HEK293T (cell line): ENCODE data around the gene HOXB5.

Experiments
- ARNT ChIP-seq: fragments of 450-650 bp; IDR thresholded peaks from 2 replicates; pipeline ENCODE4 v1.6.1; 2017; ENCODE audit warnings: mild to moderate bottlenecking
- BHLHE40 ChIP-seq: fragments of 450-650 bp; IDR thresholded peaks from 2 replicates; pipeline ENCODE4 v1.6.1; 2016; ENCODE audit warnings: mild to moderate bottlenecking, moderate library complexity, borderline replicate concordance
- CTBP1 ChIP-seq: fragments of 450-650 bp; IDR thresholded peaks from 2 replicates; pipeline ENCODE4 v1.6.1; 2016; ENCODE audit warnings: borderline replicate concordance
- ELF4 ChIP-seq: fragments of 450-650 bp; IDR thresholded peaks from 2 replicates; pipeline ENCODE4 v1.6.1; 2017; ENCODE audit warnings: antibody characterized with exemption
- FOXA1 ChIP-seq: fragments of 450-650 bp; IDR thresholded peaks from 2 replicates; pipeline ENCODE4 v1.6.1; 2016; ENCODE audit warnings: mild to moderate bottlenecking
- FOXK2 ChIP-seq: fragments of 450-650 bp; IDR thresholded peaks from 2 replicates; pipeline ENCODE4 v1.6.1; 2016; ENCODE audit warnings: mild to moderate bottlenecking
- FOXM1 ChIP-seq: fragments of 450-650 bp; IDR thresholded peaks from 2 replicates; pipeline ENCODE4 v1.6.1; 2017; ENCODE audit warnings: mild to moderate bottlenecking, borderline replicate concordance
- LEF1 ChIP-seq: fragments of 450-650 bp; IDR thresholded peaks from 2 replicates; pipeline ENCODE4 v1.6.1; 2017; ENCODE audit warnings: mild to moderate bottlenecking, borderline replicate concordance
- NFRKB ChIP-seq: fragments of 450-650 bp; IDR thresholded peaks from 2 replicates; pipeline ENCODE4 v1.6.1; 2016; ENCODE audit warnings: mild to moderate bottlenecking, moderate library complexity
- PKNOX1 ChIP-seq: fragments of 450-650 bp; IDR thresholded peaks from 2 replicates; pipeline ENCODE4 v1.6.1; 2016
- SP1 ChIP-seq: fragments of 450-650 bp; IDR thresholded peaks from 2 replicates; pipeline ENCODE4 v1.6.1; 2017
- SUZ12 ChIP-seq: fragments of 450-650 bp; IDR thresholded peaks from 2 replicates; pipeline ENCODE4 v1.6.1; 2016; ENCODE audit warnings: mild to moderate bottlenecking
- TARDBP ChIP-seq: fragments of 450-650 bp; IDR thresholded peaks from 2 replicates; pipeline ENCODE4 v1.6.1; 2016
- ZNF384 ChIP-seq: fragments of 450-650 bp; IDR thresholded peaks from 2 replicates; pipeline ENCODE4 v1.6.1; 2016

GRCh38 chr17:48588528-48588927 is 5.1 kb downstream of the HOXB5 start:
- TF ChIP-seq SUZ12 = no peak
- no peak for TF ChIP-seq ZNF384
- no peak for TF ChIP-seq LEF1
- no peak for TF ChIP-seq FOXA1
- no peak for TF ChIP-seq FOXK2
- no peak for TF ChIP-seq ARNT
- TF ChIP-seq FOXM1 = no peak
- no peak for TF ChIP-seq NFRKB
- no peak for TF ChIP-seq ELF4
- TF ChIP-seq PKNOX1 = no peak
- TF ChIP-seq CTBP1 = no peak
- TF ChIP-seq TARDBP = no peak
- no peak for TF ChIP-seq BHLHE40
- TF ChIP-seq SP1 = no peak
